Gastrocnemius medialis (tissue), 4 donors: ENCODE results near the gene THSD4.

Experiments used
- POLR2A ChIP-seq, 2 donors: fragments of 450-650 bp; IDR thresholded peaks; one replicate each; pipeline ENCODE4 v1.6.1; 2017; ENCODE audit warnings: antibody characterized with exemption in 2 of 2, mild to moderate bottlenecking in 2 of 2, moderate library complexity in 2 of 2
- TF ChIP-seq, protein P1 (sequence below), 5 experiments: fragments of 450-650 bp in 3 of 5; fragments of 200-600 bp in 2 of 5; sonication (generic) in 2 of 5; IDR thresholded peaks in 4 of 5; conservative IDR thresholded peaks in 1 of 5; 1 replicate in 4 of 5; 2 replicates in 1 of 5; pipeline ENCODE4 v1.5.1; 2016 to 2019; ENCODE audit warnings: antibody characterized with exemption in 5 of 5, mild to moderate bottlenecking in 3 of 5, moderate library complexity in 3 of 5

DNA sequence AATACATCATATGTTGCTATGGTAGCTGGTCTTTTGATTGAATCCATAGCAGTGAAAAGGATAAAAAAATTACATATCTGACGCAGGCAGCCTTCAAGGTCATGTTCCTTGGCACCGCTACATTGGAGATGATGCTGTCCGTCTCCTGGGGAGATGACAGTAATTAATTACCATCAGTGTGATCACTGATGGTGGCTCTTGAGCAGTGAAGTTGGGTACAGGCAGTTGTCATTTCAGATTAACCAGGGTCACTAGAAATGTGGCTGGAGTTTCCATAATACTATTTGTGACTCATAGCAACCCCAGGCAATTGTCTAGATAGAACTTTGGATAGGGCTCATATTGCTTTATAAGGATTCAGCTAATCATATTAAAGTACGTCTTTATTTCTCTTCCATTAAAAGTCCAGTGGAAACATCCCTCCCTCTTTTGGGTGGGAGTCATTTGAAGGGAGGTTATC lies 136.3 kb downstream of the THSD4 start:
- TF ChIP-seq, protein P1, sequence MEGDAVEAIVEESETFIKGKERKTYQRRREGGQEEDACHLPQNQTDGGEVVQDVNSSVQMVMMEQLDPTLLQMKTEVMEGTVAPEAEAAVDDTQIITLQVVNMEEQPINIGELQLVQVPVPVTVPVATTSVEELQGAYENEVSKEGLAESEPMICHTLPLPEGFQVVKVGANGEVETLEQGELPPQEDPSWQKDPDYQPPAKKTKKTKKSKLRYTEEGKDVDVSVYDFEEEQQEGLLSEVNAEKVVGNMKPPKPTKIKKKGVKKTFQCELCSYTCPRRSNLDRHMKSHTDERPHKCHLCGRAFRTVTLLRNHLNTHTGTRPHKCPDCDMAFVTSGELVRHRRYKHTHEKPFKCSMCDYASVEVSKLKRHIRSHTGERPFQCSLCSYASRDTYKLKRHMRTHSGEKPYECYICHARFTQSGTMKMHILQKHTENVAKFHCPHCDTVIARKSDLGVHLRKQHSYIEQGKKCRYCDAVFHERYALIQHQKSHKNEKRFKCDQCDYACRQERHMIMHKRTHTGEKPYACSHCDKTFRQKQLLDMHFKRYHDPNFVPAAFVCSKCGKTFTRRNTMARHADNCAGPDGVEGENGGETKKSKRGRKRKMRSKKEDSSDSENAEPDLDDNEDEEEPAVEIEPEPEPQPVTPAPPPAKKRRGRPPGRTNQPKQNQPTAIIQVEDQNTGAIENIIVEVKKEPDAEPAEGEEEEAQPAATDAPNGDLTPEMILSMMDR (IDR thresholded peaks at IDR 0.05 in 4 of 5, conservative IDR thresholded peaks at IDR 0.05 in 1 of 5), result no peak
- no peak for TF ChIP-seq POLR2A (IDR thresholded peaks at IDR 0.05)
